HepG2 (cell line): ENCODE data around the gene ETFA. TPM values are rescaled to one million over a fixed set of nuclear protein-coding genes. Genes with fewer than 3 reads are reported as not detected.
A peak's percentile ranks its signal among the peaks of the same experiment; 100 is the strongest.

ENCODE experiments used
- CREB3 ChIP-seq: sonication (generic); formaldehyde crosslinking; IDR thresholded peaks from 2 replicates; pipeline ENCODE4 v1.5.0; 2020; ENCODE audit warnings: missing genetic modification reagents
- FOXA1 ChIP-seq, 2 experiments: fragments of 450-650 bp in 1 of 2; sonication (generic) in 1 of 2; formaldehyde crosslinking in 1 of 2; IDR thresholded peaks; 2 replicates each; pipeline versions ENCODE4 v1.4.0 to v1.6.1; 2016 to 2020; ENCODE audit warnings: missing genetic modification reagents in 1 of 2
- FOXA3 ChIP-seq: IDR thresholded peaks from 2 replicates; pipeline ENCODE4 v1.6.1; 2016; ENCODE audit warnings: missing genetic modification reagents, missing compliant biosample characterization
- HNF4A ChIP-seq: sonication (generic); formaldehyde crosslinking; IDR thresholded peaks from 2 replicates; pipeline ENCODE4 v1.4.0; 2020; ENCODE audit warnings: missing genetic modification reagents
- HNF4G ChIP-seq, 2 experiments: sonication (generic) in 1 of 2; formaldehyde crosslinking in 1 of 2; IDR thresholded peaks; 2 replicates each; pipeline versions ENCODE4 v1.4.0 to v1.6.1; 2011 to 2020; ENCODE audit warnings: borderline replicate concordance in 2 of 2, low read depth in 2 of 2, mild to moderate bottlenecking in 2 of 2, low read length in 1 of 2, missing genetic modification reagents in 1 of 2, moderate library complexity in 1 of 2
- HOXA9 ChIP-seq: sonication (generic); formaldehyde crosslinking; IDR thresholded peaks from 2 replicates; pipeline ENCODE4 v1.8.1; 2022; ENCODE audit warnings: missing genetic modification reagents, mild to moderate bottlenecking, moderate library complexity, borderline replicate concordance
- MAZ ChIP-seq, 2 experiments: sonication (generic) in 1 of 2; formaldehyde crosslinking in 1 of 2; IDR thresholded peaks; 2 replicates each; pipeline versions ENCODE4 v1.5.0 to v1.6.1; 2012 to 2020; ENCODE audit warnings: low read depth in 2 of 2, mild to moderate bottlenecking in 2 of 2, borderline replicate concordance in 1 of 2, improper control_type of control experiment in 1 of 2, low read length in 1 of 2, missing genetic modification reagents in 1 of 2, moderate library complexity in 1 of 2
- MTF2 ChIP-seq: sonication (generic); formaldehyde crosslinking; IDR thresholded peaks from 2 replicates; pipeline ENCODE4 v1.5.0; 2020; ENCODE audit warnings: missing genetic modification reagents, borderline replicate concordance
- RARG ChIP-seq: sonication (generic); formaldehyde crosslinking; IDR thresholded peaks from 2 replicates; pipeline ENCODE4 v1.4.0; 2020; ENCODE audit warnings: low read depth, mild to moderate bottlenecking, missing genetic modification reagents
- ZBTB40 ChIP-seq, 2 experiments: fragments of 450-650 bp in 1 of 2; sonication (generic) in 1 of 2; formaldehyde crosslinking in 1 of 2; IDR thresholded peaks; 2 replicates each; pipeline versions ENCODE4 v1.6.1 to v1.8.0; 2016 to 2022; ENCODE audit warnings: antibody characterized with exemption in 1 of 2, mild to moderate bottlenecking in 1 of 2, missing genetic modification reagents in 1 of 2
- ZGPAT ChIP-seq: IDR thresholded peaks from 2 replicates; pipeline ENCODE4 v1.6.1; 2016; ENCODE audit warnings: mild to moderate bottlenecking
- ZMAT3 ChIP-seq: sonication (generic); formaldehyde crosslinking; conservative IDR thresholded peaks from 2 replicates; pipeline ENCODE4 v1.7.0; 2021; ENCODE audit warnings: missing genetic modification reagents
- ZNF354B ChIP-seq: sonication (generic); formaldehyde crosslinking; IDR thresholded peaks from 2 replicates; pipeline ENCODE4 v1.8.0; 2022; ENCODE audit warnings: mild to moderate bottlenecking, missing genetic modification reagents
- ZNF501 ChIP-seq: sonication (generic); formaldehyde crosslinking; IDR thresholded peaks from 2 replicates; pipeline ENCODE4 v1.5.1; 2020; ENCODE audit warnings: mild to moderate bottlenecking, moderate library complexity, missing genetic modification reagents
- ZNF546 ChIP-seq: sonication (generic); formaldehyde crosslinking; conservative IDR thresholded peaks from 2 replicates; pipeline ENCODE4 v1.8.1; 2023; ENCODE audit warnings: mild to moderate bottlenecking, missing genetic modification reagents
- polyA plus RNA-seq, 8 experiments: library from polyadenylated mRNA; depleted of rRNA in 3 of 8; stranded (reverse) in 7 of 8; unstranded in 1 of 8; fragments of >200 nt; fragmentation: Illumina TruSeq in 4 of 8; extraction: Trizol in 4 of 8; gene quantifications; 2 replicates each; pipeline versions ENCODE4 v1.2.1 to v1.2.3, GENCODE V29; 2011 to 2016; ENCODE audit warnings: low read depth in 4 of 8, missing spikeins in 1 of 8, mixed read lengths in 1 of 8; ENCODE audit not compliant: insufficient read depth in 1 of 8
- total RNA-seq, 5 experiments: library from RNA; depleted of rRNA; stranded (reverse); fragments of >200 nt; fragmentation: Illumina TruSeq; extraction: Trizol; gene quantifications; 2 replicates each; pipeline ENCODE4 v1.2.3, GENCODE V29; 2016; ENCODE audit warnings: low read depth in 1 of 5

Gene ETFA
- total and polyA plus RNA-seq, 2 of the 13 experiments (the other 11 are each of a cell fraction or from before 2014, with no cell fraction given): 291 to 396 TPM

GRCh38 chr15:76337696-76338485 lies 26.6 kb upstream of the ETFA start (continued):
- peak; percentile 69; the same call in 1 of the 2 replicates for TF ChIP-seq MTF2 (CRISPR knock-in tag)
- peak; percentile 55; the same call in 1 of the 2 replicates for TF ChIP-seq ZNF354B
- TF ChIP-seq FOXA1 (IDR thresholded peaks at IDR 0.05): no peak
- 0 out of 2 replicates have a peak, but pooled peaks have one; percentile 13 for TF ChIP-seq FOXA1 (CRISPR knock-in tag; IDR thresholded peaks at IDR 0.05)
- TF ChIP-seq HNF4A: no peak
- peak; percentile 90; the same call in 1 of the 2 replicates for TF ChIP-seq ZMAT3
- peak; percentile 72; the same call in 1 of the 2 replicates for TF ChIP-seq ZNF546 (CRISPR knock-in tag)
- TF ChIP-seq ZBTB40 (IDR thresholded peaks at IDR 0.05): no peak
- peak; percentile 88 for TF ChIP-seq ZBTB40 (CRISPR knock-in tag; IDR thresholded peaks at IDR 0.05)
- no peak for TF ChIP-seq MAZ (IDR thresholded peaks at IDR 0.05; ENCODE audit: borderline replicate concordance, low read depth, low read length)
- TF ChIP-seq MAZ (CRISPR knock-in tag; IDR thresholded peaks at IDR 0.05; ENCODE audit: low read depth): peak; percentile 64; the same call in 1 of the 2 replicates
- 0 out of 2 replicates have a peak, but pooled peaks have one; percentile 25 for TF ChIP-seq ZNF501
- TF ChIP-seq HOXA9: peak; percentile 42; the same call in 1 of the 2 replicates
- TF ChIP-seq FOXA3: no peak
- TF ChIP-seq HNF4G (IDR thresholded peaks at IDR 0.05; ENCODE audit: borderline replicate concordance, low read depth, low read length): no peak
- no peak; the same call in 1 of the 2 replicates for TF ChIP-seq HNF4G (CRISPR knock-in tag; IDR thresholded peaks at IDR 0.05; ENCODE audit: borderline replicate concordance, low read depth)
- no peak for TF ChIP-seq RARG (CRISPR knock-in tag)
- TF ChIP-seq ZGPAT (CRISPR knock-in tag): no peak; the same call in 1 of the 2 replicates
- TF ChIP-seq CREB3 (CRISPR knock-in tag): peak; percentile 79; the same call in 1 of the 2 replicates
